GM21723 (cell line): ENCODE data around the gene HELZ.
"Not testable (repeated sequence)": the region's sequence is repeated elsewhere in the genome, so short reads cannot be mapped to it uniquely, and the experiment has no call there.

Experiments
- ATAC-seq: cut with Tn5 transposase; IDR thresholded peaks from one replicate; pipeline ENCODE4 v1.9.1; 2021; ENCODE audit warnings: mild to moderate bottlenecking, moderate library complexity; ENCODE audit not compliant: unreplicated experiment

Gene HELZ

DNA sequence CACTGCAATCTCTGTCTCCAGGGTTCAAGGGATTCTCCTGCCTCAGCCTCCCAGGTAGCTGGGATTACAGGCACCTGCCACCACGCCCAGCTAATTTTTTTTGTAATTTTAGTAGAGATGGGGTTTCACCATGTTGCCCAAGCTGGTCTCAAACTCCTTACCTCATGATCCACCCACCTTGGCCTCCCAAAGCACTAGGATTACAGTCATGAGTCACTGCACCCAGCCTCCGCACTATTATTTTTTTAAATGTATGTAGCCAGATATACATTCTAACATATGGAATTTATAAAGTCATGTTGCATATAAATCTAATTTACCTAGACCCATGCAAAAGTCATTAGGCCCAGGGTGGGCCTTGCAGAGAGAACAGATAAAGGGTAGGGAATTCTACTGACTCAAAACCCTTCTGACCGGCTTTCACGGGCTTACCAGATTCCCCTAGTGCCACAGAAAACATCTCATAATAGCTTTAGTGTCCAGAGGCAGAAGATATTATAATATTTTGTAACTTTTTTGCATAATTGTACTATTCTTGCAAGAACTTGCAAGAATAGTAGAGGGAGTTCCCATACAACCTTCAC lies 20.5 kb upstream of the HELZ start:
- ATAC-seq = no peak

DNA sequence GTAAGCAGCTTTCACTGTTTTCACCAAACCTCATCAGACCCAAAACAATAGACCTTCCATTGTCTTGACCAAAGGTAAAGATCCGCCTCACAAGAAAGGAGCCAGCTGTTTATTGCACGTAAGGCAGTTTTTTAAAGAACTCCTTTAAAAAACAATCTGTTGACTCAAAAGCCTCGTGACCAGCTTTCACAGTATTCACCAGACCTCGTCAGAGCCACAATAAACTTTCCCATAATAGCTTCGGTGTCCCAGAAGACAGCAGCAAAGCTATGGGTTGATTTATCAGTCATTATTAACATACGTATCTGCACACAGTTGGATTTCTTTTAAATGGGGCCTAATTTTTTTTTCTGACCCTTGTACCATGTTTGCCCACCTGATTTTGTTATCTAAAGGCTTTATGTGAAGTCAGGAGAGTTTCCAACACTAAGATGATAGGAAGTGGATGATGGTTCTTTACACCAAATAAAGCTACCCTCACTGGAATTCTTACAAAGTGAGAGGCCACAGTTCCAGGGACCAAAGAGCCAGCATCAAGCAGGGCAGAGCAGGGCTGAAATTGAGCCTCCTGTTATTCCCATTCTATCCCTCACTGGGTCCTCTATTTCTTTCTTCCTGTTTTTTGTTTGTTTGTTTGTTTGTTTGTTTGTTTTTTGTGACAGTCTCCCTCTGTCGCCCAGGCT lies 17.6 kb upstream of the HELZ start:
- no peak for ATAC-seq

DNA sequence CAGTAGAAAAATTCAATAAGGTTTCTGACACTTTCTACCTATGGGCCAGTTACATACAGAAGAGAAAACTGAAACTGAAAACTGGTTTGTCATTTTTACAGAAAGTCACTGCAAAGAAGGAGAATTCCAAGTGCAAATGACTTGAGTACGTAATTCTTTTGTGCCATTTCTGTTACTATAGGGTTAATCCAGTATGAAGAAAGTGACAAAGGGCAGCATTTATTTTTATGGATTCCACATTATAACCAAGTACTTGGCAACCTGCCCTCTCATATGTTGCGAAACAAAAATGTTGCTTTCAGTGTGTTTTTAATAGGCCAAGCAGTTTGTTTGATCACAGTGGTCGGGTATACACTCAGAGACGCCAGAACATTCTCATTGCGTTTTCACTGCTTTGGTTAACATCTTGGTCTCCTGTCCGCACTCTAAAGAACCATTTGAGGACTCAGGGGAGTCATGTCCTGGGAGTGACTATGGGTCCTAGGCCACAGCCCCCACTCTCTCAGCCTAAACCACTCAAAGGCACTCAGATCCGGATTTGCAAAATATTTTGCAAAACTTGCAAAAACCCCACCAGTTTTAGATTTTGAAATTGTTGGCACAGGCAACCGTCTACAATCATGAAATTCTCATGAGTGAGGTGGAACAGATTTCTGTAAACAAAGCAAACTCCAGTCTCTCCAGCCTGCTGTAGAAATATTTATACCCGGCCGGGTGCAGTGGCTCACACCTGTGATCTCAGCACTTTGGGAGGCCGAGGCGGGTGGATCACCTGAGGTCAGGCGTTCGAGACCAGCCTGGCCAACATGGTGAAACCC lies 15.4 kb upstream of the HELZ start:
- ATAC-seq = no peak

DNA sequence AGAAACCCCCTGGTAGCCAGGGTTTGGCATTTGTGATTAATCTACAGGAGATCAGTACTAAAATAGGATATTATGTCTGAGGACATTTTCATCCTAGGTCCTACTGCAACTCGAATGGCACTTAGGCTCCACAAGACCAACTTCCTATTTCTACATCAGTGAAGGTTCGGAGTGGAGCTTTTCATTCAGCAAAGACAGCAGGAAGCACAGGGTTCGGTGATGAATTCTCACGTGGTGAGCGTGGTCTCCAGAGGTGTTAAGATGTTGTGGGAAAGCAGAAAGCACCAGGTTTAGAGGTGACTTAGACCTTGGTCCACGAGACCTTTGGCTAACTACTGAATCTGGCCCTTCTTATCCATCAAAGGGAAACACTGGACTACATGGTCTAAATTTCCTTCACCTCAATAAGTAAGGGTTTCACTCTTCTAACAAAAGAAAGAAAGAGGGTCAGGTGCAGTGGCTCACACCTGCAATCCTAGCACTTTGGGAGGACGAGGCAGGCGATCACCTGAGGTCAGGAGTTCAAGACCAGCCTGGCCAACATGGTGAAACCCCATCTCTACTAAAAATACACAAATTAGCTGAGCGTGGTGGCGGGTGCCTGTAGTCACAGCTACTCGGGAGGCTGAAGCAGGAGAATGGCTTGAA lies 13.9 kb upstream of the HELZ start:
- ATAC-seq = no peak

DNA sequence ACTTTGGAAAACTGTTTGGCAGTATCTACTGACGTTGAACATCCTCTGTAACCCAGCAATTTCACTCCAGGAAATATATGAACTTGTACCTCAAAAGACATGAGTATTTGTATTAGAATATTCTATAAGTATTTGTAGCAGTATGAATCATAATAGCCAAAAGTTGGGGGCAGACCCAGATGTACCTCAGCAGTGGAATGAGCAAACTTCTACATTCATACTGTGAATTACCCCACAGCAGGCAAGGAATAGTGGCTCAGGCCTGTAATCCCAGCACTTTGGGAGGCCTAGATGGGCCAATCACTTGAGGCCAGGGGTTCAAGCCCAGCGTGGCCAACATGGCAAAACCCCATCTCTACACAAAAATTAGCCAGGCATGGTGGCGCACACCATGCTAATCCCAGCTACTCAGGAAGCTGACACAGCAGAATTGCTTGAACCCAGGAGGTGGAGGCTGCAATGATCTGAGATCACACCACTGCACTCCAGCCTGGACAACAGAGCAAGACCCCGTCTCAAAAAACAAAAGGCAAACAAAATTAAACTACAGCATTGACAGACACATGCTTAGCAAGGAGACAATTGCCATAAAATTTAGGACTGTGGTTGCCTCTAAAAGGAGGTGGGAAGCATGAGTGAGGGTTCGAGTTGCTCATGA lies 11.2 kb upstream of the HELZ start:
- no peak for ATAC-seq

DNA sequence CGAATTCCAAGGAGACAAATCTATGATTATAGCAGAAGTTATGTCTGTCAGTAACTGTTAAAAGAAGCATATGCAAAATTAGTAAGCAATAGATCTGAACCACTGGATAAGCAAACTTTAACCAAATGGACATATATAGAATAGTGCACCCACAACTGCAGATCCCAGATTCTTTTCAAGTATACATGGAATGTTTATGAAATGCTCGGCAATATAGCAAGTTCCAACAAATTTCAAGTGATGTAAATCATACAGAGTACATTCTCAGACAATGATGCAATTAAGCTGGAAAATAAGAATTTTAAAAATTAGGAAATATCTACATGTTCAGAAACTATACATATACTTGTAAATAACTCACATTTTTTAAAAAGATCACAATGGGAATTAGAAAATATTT lies 8.4 kb upstream of the HELZ start:
- ATAC-seq = no peak

DNA sequence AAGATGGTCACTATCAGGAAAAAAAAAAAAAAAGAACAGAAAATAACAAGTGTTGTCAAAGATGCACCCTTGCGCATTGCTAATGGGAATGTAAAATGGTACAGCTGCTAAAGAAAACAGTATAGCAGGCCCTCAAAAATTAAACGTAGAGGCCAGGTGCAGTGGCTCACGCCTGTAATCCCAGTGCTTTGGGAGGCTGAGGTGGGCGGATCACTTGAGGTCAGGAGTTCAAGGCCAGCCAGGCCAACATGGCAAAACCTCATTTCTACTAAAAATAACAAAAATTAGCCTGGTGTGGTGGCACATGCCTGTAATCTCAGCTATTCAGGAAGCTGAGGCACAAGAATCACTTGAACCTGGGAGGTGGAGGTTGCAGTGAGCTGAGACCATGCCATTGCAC lies 6.6 kb upstream of the HELZ start:
- ATAC-seq = not testable (repeated sequence)

DNA sequence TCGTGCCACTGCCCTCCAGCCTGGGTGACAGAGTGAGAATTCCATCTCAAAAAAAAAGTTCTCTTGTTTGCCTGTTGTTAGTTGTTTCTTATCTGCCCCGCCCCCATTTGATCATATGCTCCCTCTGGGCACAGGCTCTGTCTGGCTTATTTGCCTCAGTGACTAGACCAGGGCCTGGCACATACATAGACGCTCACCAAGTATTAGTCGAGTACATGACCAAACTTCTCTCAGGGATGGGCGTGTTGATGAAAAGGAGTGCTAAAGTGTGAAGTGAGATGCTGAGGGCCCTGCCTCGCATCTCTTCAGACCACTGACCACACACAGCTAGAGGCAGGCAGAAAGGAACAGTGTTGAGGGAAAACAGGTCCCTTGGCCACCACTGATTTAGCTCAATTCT lies 3.3 kb upstream of the HELZ start:
- no peak for ATAC-seq

DNA sequence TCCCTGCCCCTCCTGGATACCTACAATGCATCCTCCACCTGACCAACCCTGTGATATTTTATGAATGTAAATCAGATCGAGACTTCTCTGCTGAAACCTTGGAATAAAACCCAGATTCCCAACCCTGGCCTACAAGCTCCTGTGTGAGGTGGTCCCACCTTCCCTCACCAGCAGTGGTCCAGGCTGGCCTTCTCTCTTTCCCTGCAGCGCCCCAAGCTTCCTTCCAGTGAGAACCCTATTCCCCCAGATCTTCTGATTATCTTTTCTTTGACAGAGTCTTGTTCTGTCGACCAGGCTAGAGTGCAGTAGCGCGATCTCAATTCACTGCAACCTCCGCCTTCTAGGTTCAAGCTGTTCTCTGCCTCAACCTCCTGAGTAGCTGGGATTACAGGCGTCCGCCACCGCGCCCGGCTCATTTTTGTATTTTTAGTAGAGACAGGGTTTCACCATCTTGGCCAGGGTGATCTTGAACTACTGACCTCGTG lies 2.5 kb upstream of the HELZ start:
- ATAC-seq = no peak

DNA sequence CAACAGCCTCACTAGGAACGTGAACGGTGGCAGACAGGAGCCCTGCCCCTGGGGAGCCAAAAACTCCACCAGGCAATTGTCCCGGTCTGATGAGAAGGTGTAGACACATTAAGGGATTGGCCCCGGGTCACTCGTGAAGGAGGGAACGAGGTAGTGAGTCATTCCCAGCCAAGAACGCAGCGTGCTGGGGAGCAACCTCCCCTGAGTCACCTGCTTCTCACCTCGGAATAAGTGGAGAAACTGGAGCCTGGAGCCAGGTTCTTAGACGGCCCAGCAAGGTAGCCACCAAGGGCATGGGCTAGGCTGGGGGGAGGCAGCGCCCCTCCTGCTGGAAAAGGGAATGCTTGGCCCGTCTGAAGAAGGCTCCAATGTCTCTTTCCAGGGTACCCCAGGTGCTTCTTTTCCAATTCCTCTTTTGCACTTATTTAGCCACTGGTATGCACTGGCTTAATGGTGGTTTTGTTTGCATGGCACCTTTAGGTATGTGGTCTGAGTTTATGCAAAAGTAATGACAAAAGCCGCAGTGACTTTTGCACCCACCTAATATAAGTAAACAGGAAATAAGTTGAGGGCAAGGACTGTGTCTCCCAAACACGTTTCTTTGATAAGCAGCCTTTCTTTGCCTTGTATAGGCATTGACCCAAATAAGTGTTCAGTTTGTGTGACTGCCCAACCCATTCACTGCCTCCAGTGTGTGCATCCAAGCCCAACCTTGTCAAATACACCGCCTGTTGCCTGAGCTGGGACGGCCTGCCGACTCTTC lies 1.8 kb upstream of the HELZ start:
- ATAC-seq = peak; percentile 65

DNA sequence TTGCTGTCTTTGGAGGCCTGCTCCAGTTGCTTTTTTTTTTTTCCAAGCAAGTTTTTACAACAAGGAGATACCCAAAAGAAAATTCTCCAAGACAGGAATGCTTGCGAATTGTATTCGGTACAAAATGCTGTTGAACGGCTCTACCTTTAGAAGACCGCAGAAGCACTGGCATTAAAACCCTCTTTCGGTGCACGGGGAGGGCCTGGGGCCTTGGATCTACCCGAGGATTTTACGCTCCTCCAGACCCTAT lies 1.3 kb upstream of the HELZ start:
- ATAC-seq = no peak

DNA sequence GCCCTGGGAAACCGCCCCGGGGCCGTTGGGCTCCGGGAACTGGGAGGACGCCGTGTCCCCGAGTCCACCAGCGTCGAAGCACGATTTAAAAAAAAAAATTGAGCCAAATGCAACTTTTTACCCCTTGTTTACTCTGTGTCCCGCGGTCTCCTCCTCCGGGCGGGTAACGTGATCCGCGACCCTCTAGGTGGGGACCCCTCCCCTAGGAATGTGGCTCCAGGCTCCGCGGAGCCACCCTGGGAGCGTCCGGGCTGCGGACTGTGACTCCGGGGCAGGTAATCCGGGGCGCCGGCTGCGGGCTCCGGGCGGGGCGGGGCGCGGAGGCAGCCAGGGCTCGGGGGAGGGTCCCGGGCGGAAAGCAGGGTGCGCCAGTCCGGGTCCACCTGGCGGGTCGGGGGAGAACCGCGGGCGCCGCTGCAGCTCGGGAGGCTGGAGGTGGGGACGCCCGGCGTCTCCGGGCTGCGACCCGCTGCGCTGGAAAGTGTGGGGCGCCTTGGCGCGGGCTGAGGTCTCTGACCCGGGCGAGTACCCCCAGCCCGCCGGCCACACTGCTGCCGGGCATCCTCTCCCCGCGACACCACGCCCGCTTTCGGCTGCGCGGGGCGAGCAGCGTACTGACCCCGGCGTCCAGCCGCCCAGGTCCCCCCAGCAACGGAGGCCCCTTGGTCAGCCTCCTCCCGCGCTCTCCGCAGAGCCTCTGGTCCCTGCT lies 852 bp upstream of the HELZ start:
- no peak for ATAC-seq

DNA sequence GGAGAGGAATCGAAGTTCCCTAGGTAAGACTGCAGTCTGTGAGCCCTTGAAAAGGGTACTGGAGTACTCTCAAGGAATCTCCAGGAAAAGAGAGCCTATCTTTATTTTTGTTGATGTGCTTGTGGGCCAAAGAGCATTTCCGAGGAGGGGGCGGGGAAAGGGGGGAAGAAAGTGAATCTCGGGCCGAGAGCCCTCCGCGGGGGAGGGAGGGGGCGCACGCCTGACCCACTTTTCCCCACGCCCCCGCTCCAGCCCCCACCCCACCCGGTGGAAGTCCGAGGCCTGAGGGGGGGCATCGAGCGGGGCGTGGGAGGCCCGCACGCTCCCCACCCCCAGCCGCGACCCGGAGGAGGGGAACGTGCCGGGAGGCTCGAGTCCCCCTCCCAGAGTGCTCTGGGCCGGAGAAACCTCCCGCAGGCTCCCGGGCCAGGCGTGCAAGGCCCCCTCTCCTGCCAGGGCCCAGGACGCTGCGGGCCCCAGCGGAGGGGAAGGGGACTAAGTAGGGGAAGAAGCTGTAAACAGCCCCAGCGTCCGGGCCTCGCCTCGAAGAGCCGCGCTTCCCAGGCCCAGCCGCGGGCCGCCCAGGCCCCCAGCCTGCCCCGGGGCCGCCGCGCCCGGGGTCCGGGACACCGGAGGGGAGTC lies 444 bp downstream of the HELZ start:
- ATAC-seq = peak; percentile 27

DNA sequence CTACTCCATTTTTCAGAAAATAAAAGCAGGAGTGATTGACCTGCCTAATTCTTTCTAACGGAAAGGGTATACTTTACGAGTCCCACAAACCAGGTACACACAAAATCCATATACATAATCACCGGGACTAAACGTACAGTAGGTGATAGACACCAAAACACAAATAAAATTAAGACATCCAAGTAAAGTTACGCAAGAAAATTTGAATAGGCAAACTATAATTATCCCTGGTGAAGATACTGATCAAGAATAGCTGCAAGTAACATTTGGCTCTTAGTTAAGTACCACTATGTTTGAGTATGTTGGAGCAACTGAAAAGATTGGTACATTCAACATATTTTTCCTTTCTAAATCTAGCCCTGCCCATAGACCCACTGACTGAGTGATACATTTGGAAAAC lies 1.7 kb downstream of the HELZ start:
- ATAC-seq = no peak

DNA sequence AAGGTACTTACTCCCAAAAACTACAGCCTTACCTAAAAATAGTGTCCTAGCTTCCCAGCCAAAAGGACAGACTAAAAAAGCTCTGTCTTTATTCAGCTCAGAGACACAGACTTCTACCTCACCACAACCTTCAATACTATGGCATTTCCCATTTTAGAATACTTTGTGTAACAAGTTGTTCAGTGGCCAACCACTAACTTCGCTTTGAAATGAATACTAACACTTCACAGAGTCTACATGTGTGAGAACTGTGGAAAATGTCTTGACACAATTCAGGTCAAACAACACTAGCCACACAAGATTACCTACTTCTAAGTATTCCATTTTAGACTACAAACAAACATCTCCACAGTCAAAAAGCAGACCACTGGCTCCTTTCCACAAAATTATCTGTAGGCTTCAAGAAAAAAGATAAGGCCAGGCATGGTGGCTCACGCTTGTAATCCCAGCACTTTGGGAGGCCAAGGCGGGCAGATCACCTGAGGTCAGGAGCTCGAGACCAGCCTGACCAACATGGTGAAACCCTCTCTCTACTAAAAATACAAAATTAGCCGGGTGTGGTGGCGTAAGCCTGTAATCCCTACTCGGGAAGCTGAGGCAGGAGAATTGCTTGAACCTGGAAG lies 3.2 kb downstream of the HELZ start:
- ATAC-seq = no peak

DNA sequence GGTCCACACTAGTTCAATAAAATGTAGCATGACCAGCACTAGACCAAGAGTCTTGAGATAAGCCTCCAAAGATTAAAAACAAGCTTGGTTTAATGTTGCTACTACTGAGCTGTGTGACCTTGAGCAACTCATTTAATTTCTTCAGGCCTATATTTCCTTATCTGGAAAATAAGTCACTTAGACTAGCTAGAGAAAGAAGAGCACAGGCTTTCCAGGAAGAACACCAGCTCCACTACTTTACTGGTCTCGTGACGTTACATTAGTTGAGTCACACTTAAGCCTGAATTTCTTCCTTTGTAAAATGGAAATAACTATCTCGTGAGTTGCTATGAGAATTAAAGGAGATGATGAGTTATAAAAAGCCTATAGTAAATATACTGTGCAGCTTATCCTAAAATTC lies 5.4 kb downstream of the HELZ start:
- no peak for ATAC-seq

DNA sequence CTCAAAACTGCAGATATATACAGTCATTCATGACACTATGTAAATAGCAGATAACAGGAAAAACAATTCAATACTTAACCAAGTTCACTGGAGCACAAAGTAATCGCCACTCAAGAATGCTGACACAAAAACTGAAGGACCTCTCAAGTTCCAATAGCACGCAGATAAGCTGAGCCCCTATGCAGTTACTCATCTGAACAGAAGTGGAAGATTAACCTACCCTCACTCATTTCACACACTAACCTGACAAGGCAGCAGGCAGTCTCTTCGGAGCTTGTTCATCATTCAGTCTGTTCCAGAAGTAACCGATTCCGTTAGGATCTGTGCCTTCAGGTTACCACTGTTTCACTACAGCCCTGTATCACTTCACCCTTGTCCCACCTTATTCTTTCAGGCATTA lies 6.0 kb downstream of the HELZ start:
- no peak for ATAC-seq

DNA sequence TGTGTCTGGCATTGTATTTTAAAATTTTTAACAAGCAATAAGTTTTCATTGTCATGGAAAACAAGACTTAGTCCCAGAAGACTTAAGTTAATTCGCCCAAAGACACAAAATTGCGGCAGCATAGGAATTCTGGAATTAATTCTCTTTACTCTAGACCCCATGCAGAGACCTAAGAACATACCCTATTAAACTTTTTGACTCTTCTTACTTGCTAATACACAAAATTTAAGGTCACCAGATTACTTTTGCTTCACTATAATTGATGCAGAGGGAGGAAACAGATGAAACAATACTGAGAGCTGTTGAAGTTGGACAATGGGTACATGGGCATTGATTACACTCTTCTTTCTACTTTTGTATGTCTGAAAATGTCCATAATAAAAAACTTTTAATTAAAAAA lies 12.6 kb downstream of the HELZ start:
- no peak for ATAC-seq
